ENCODE measurements around the gene LRRC15.

Gene LRRC15

DNA sequence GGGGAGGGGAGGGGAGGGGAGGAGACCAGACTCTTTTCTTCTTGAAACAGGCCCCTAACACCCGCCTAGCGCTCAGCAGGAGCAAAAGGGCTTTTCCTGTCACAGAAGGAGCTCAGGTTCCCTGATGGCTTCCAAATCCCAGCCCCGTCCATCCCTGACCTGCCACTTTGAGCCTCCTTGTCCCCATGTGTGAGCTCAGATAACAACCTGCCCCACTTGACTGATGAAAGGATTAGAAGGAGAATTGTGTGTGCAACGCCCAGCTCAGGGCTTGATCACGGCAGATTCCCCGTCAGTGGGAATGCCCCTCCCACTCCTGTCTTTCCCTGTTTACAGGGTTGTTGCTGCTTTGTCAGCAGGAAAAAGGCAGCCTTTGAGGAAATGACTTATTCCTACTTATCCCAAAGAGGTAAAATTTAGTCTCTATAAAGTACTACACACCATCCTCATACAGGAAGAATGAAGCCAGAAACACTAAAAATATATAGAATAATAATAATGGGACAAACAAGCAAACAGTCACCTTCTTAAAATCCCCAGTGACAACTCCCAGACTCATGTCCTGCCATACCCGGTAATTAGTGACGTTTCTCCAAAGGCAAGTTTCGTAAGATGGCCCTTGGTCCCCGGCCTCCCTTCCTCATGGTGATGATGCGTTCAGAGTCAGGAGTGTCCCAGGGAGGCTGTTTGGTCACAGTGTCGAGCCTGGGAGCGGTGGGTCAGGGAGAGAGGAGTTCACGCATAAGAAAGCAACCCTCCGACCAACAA is 6.1 kb upstream of the LRRC15 start:
- no peaks in the 10 kb centered on the region for H3K36me3 ChIP-seq (ENCODE audit: control insufficient read depth in 4 of 4, insufficient read depth in 4 of 4, low read length in 3 of 4)
- H3K4me3 ChIP-seq (ENCODE audit: control insufficient read depth in 1 of 7, extremely low read depth in 1 of 7, insufficient read depth in 4 of 7, low read depth in 2 of 7, low read length in 6 of 7): no peak overlapping the region
- CTCF ChIA-PET: no interaction called here
- H3K9me3 ChIP-seq (ENCODE audit: control extremely low read depth in 1 of 5, control insufficient read depth in 4 of 5, insufficient read depth in 2 of 5, low read depth in 1 of 5, low read length in 4 of 5): no peaks in the 10 kb centered on the region
- no peak for DNase-seq
- POLR2A ChIA-PET: no interaction called here
- no peaks in the 10 kb centered on the region for H3K4me1 ChIP-seq (ENCODE audit: control extremely low read depth in 1 of 4, control insufficient read depth in 4 of 4, insufficient read depth in 4 of 4, low read length in 3 of 4)
- no peak overlapping the region for H3K27ac ChIP-seq (ENCODE audit: insufficient read depth in 1 of 2, low read depth in 1 of 2, low read length in 2 of 2, poor library complexity in 1 of 2, severe bottlenecking in 2 of 2)
- 85% methylated on average over 9 of the region's 15 CpGs for WGBS (ENCODE audit: insufficient coverage)
- H3K27me3 ChIP-seq (replicated peaks in 2 of 5; ENCODE audit: control insufficient read depth in 4 of 5, insufficient read depth in 5 of 5, low read length in 4 of 5): peaks cover 0 to 20% (median 5%) of the 10 kb centered on the region in 5 experiments

DNA sequence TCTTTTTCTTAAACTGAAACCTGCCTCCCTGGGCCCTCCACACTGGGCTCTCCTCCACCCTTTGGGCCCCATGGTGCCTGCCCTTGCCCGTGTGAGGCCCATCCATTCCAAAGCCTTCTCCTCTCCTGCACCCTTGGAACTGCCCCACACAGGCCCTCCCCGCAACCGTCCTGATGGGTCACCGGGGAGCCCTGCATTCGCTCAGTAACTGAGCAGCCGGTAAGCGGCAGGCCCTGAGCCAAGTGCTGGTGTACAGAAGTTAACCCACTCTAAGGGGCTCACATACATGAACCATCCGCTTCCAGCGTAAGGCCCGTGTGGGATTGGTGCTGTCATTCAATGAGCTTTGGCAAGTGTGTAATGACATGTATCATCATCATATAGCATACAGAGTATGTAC is 5.4 kb upstream of the LRRC15 start:
- no peak overlapping the region for H3K27ac ChIP-seq (ENCODE audit: insufficient read depth in 1 of 2, low read depth in 1 of 2, low read length in 2 of 2, poor library complexity in 1 of 2, severe bottlenecking in 2 of 2)
- H3K27me3 ChIP-seq (replicated peaks in 2 of 5; ENCODE audit: control insufficient read depth in 4 of 5, insufficient read depth in 5 of 5, low read length in 4 of 5): peaks cover 5 to 20% (median 10%) of the 10 kb centered on the region in 5 experiments
- ChIA-PET CTCF (no interaction called here), POLR2A (no interaction called here)
- 94% methylated on average over 5 of the region's 10 CpGs for WGBS (ENCODE audit: insufficient coverage)
- H3K9me3 ChIP-seq (ENCODE audit: control extremely low read depth in 1 of 5, control insufficient read depth in 4 of 5, insufficient read depth in 2 of 5, low read depth in 1 of 5, low read length in 4 of 5): no peaks in the 10 kb centered on the region
- no peaks in the 10 kb centered on the region for H3K4me1 ChIP-seq (ENCODE audit: control extremely low read depth in 1 of 4, control insufficient read depth in 4 of 4, insufficient read depth in 4 of 4, low read length in 3 of 4)
- H3K36me3 ChIP-seq (ENCODE audit: control insufficient read depth in 4 of 4, insufficient read depth in 4 of 4, low read length in 3 of 4): no peaks in the 10 kb centered on the region
- no peak overlapping the region for H3K4me3 ChIP-seq (ENCODE audit: control insufficient read depth in 1 of 7, extremely low read depth in 1 of 7, insufficient read depth in 4 of 7, low read depth in 2 of 7, low read length in 6 of 7)
- no peak for DNase-seq

DNA sequence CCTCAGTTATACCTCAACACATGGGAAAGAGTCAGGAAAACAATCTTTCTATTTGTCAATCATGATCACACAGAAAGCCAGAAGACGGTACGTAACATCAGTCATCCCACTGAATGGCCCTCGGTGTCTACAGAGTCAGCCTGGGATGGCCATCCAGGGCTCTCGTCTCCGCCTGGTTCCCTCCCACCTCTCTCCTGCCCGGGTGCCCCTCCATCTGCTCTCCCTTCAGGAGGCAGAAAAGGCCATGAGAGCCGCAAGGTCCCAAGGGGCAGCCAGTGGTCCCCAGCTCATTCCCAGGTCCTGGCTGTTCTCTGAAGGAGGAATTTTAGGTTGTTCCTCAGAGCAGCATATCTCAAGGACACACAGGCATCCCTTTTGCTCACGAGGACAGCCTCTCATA is 4.4 kb upstream of the LRRC15 start:
- no peak for DNase-seq
- Histone ChIP-seq H3K27me3 (replicated peaks in 2 of 5; ENCODE audit: control insufficient read depth in 4 of 5, insufficient read depth in 5 of 5, low read length in 4 of 5) (peaks cover 5 to 30% (median 21%) of the 10 kb centered on the region in 5 experiments), H3K4me1 (ENCODE audit: control extremely low read depth in 1 of 4, control insufficient read depth in 4 of 4, insufficient read depth in 4 of 4, low read length in 3 of 4) (no peaks in the 10 kb centered on the region), H3K36me3 (ENCODE audit: control insufficient read depth in 4 of 4, insufficient read depth in 4 of 4, low read length in 3 of 4) (no peaks in the 10 kb centered on the region), H3K4me3 (ENCODE audit: control insufficient read depth in 1 of 7, extremely low read depth in 1 of 7, insufficient read depth in 4 of 7, low read depth in 2 of 7, low read length in 6 of 7) (no peak overlapping the region), H3K9me3 (ENCODE audit: control extremely low read depth in 1 of 5, control insufficient read depth in 4 of 5, insufficient read depth in 2 of 5, low read depth in 1 of 5, low read length in 4 of 5) (no peaks in the 10 kb centered on the region), H3K27ac (ENCODE audit: insufficient read depth in 1 of 2, low read depth in 1 of 2, low read length in 2 of 2, poor library complexity in 1 of 2, severe bottlenecking in 2 of 2) (no peak overlapping the region)
- POLR2A ChIA-PET: no interaction called here
- CTCF ChIA-PET: interaction anchor here (0.9 kb wide), 1 partner anchor 41 kb away, joined by 4 read pairs; no protein-coding TSS in a partner anchor
- 84% methylated on average over 7 of the region's 8 CpGs for WGBS (ENCODE audit: insufficient coverage)

DNA sequence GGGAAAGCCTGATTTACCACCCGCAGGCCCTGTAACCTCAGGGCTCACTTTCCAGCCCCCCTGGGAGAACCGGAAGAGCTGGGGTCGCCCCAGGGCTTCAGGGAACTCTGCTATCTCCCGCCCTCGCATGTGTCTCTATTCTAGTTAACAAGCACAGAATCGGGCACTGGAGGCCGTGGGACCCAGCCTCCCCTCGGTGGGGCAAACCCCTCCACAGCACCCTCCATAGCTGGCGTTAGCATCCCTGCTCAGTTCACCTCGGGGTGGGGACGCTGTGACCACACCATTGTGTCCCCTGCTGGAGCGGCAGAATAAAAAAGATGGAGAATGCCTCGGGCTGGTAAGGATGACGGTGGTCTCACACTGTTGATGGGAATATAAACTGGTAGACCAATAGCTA is 3.5 kb upstream of the LRRC15 start:
- CTCF ChIA-PET: no interaction called here
- Histone ChIP-seq H3K27ac (ENCODE audit: insufficient read depth in 1 of 2, low read depth in 1 of 2, low read length in 2 of 2, poor library complexity in 1 of 2, severe bottlenecking in 2 of 2) (no peak overlapping the region), H3K4me1 (ENCODE audit: control extremely low read depth in 1 of 4, control insufficient read depth in 4 of 4, insufficient read depth in 4 of 4, low read length in 3 of 4) (no peaks in the 10 kb centered on the region), H3K9me3 (ENCODE audit: control extremely low read depth in 1 of 5, control insufficient read depth in 4 of 5, insufficient read depth in 2 of 5, low read depth in 1 of 5, low read length in 4 of 5) (no peaks in the 10 kb centered on the region), H3K36me3 (ENCODE audit: control insufficient read depth in 4 of 4, insufficient read depth in 4 of 4, low read length in 3 of 4) (no peaks in the 10 kb centered on the region), H3K4me3 (ENCODE audit: control insufficient read depth in 1 of 7, extremely low read depth in 1 of 7, insufficient read depth in 4 of 7, low read depth in 2 of 7, low read length in 6 of 7) (no peak overlapping the region), H3K27me3 (replicated peaks in 2 of 5; ENCODE audit: control insufficient read depth in 4 of 5, insufficient read depth in 5 of 5, low read length in 4 of 5) (peaks cover 5 to 39% (median 25%) of the 10 kb centered on the region in 5 experiments)
- DNase-seq: no peak
- WGBS (ENCODE audit: insufficient coverage): 89% methylated on average over 13 of the region's 14 CpGs
- POLR2A ChIA-PET: no interaction called here

DNA sequence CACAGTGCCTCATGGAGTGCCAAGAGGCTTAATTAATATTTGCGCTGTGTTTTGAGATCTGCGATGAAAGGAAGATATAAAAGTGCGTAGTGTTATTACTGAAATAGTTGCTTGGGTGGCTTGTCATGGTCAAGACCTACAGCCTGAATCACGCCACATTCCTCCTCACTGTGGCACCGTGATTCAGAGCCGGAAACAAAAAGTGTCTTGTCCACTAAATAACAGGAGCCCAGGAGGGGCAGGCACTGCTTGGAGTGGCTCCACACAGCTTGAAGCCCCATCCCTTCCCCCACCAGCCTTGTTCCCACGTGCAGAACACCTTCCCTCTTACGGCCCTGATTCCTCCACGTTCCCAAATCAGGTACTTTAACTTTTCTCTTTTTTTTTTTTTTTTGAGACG is 1.2 kb upstream of the LRRC15 start:
- WGBS (ENCODE audit: insufficient coverage): 67% methylated on average over 2 of the region's 10 CpGs
- DNase-seq: no peak
- ChIA-PET CTCF (no interaction called here), POLR2A (no interaction called here)
- Histone ChIP-seq H3K27me3 (replicated peaks in 2 of 5; ENCODE audit: control insufficient read depth in 4 of 5, insufficient read depth in 5 of 5, low read length in 4 of 5) (peaks cover 5 to 38% (median 27%) of the 10 kb centered on the region in 5 experiments), H3K4me1 (ENCODE audit: control extremely low read depth in 1 of 4, control insufficient read depth in 4 of 4, insufficient read depth in 4 of 4, low read length in 3 of 4) (no peaks in the 10 kb centered on the region), H3K9me3 (ENCODE audit: control extremely low read depth in 1 of 5, control insufficient read depth in 4 of 5, insufficient read depth in 2 of 5, low read depth in 1 of 5, low read length in 4 of 5) (no peaks in the 10 kb centered on the region), H3K36me3 (ENCODE audit: control insufficient read depth in 4 of 4, insufficient read depth in 4 of 4, low read length in 3 of 4) (no peaks in the 10 kb centered on the region), H3K4me3 (ENCODE audit: control insufficient read depth in 1 of 7, extremely low read depth in 1 of 7, insufficient read depth in 4 of 7, low read depth in 2 of 7, low read length in 6 of 7) (no peak overlapping the region), H3K27ac (ENCODE audit: insufficient read depth in 1 of 2, low read depth in 1 of 2, low read length in 2 of 2, poor library complexity in 1 of 2, severe bottlenecking in 2 of 2) (no peak overlapping the region)

- no peaks in the 10 kb centered on the region for H3K36me3 ChIP-seq (ENCODE audit: control insufficient read depth in 4 of 4, insufficient read depth in 4 of 4, low read length in 3 of 4)
- no peaks in the 10 kb centered on the region for H3K9me3 ChIP-seq (ENCODE audit: control extremely low read depth in 1 of 5, control insufficient read depth in 4 of 5, insufficient read depth in 2 of 5, low read depth in 1 of 5, low read length in 4 of 5)
- H3K4me1 ChIP-seq (ENCODE audit: control extremely low read depth in 1 of 4, control insufficient read depth in 4 of 4, insufficient read depth in 4 of 4, low read length in 3 of 4): no peaks in the 10 kb centered on the region
- H3K4me3 ChIP-seq (ENCODE audit: control insufficient read depth in 1 of 7, extremely low read depth in 1 of 7, insufficient read depth in 4 of 7, low read depth in 2 of 7, low read length in 6 of 7): no peak overlapping the region
- POLR2A ChIA-PET: no interaction called here
- H3K27me3 ChIP-seq (replicated peaks in 2 of 5; ENCODE audit: control insufficient read depth in 4 of 5, insufficient read depth in 5 of 5, low read length in 4 of 5): peaks cover 5 to 35% (median 27%) of the 10 kb centered on the region in 5 experiments
- CTCF ChIA-PET: interaction anchor here (1.9 kb wide), 1 partner anchor 33 kb away, joined by 5 read pairs; no protein-coding TSS in a partner anchor
- WGBS (ENCODE audit: insufficient coverage): 86% methylated on average over 6 of the region's 6 CpGs
- H3K27ac ChIP-seq (ENCODE audit: insufficient read depth in 1 of 2, low read depth in 1 of 2, low read length in 2 of 2, poor library complexity in 1 of 2, severe bottlenecking in 2 of 2): no peak overlapping the region
- DNase-seq: peak in 2 of 3 donors; percentile 19 to 30
Measured at GRCh38 chr3:194368918-194369317, 625 bp downstream of the LRRC15 start.

- Histone ChIP-seq H3K36me3 (ENCODE audit: control insufficient read depth in 4 of 4, insufficient read depth in 4 of 4, low read length in 3 of 4) (no peaks in the 10 kb centered on the region), H3K9me3 (ENCODE audit: control extremely low read depth in 1 of 5, control insufficient read depth in 4 of 5, insufficient read depth in 2 of 5, low read depth in 1 of 5, low read length in 4 of 5) (no peaks in the 10 kb centered on the region), H3K4me3 (ENCODE audit: control insufficient read depth in 1 of 7, extremely low read depth in 1 of 7, insufficient read depth in 4 of 7, low read depth in 2 of 7, low read length in 6 of 7) (no peak overlapping the region), H3K27ac (ENCODE audit: insufficient read depth in 1 of 2, low read depth in 1 of 2, low read length in 2 of 2, poor library complexity in 1 of 2, severe bottlenecking in 2 of 2) (no peak overlapping the region), H3K4me1 (ENCODE audit: control extremely low read depth in 1 of 4, control insufficient read depth in 4 of 4, insufficient read depth in 4 of 4, low read length in 3 of 4) (no peaks in the 10 kb centered on the region), H3K27me3 (replicated peaks in 2 of 5; ENCODE audit: control insufficient read depth in 4 of 5, insufficient read depth in 5 of 5, low read length in 4 of 5) (peaks cover 5 to 35% (median 27%) of the 10 kb centered on the region in 5 experiments)
- WGBS (ENCODE audit: insufficient coverage): 83% methylated on average over 12 of the region's 18 CpGs
- ChIA-PET POLR2A (no interaction called here), CTCF (interaction anchor here (1.9 kb wide), 1 partner anchor 34 kb away, joined by 5 read pairs; no protein-coding TSS in a partner anchor)
- peak in 1 of 3 donors; percentile 41 for DNase-seq
Measured at GRCh38 chr3:194367992-194368841, 1.3 kb downstream of the LRRC15 start.
